GM23248 (cell line): ENCODE results near the gene CHCHD2. TPM values are rescaled to one million over a fixed set of nuclear protein-coding genes. Genes with fewer than 3 reads are reported as not detected.
"Not testable (repeated sequence)": the region's sequence is repeated elsewhere in the genome, so short reads cannot be mapped to it uniquely, and the experiment has no call there.

Source experiments
- DNase-seq: peaks from one replicate; pipeline ENCODE4 v3.0.0-alpha.2; 2015
- H2AFZ ChIP-seq: fragments of 200-600 bp; sonication (generic); 2 replicates; pipeline ENCODE4 v1.6.1; 2016; ENCODE audit warnings: antibody characterized with exemption
- H3F3A ChIP-seq: fragments of 200-600 bp; sonication (generic); 2 replicates; pipeline ENCODE4 v1.6.1; 2016; ENCODE audit warnings: mild to moderate bottlenecking, antibody characterized with exemption, mixed run types; ENCODE audit not compliant: insufficient read depth
- H3K27ac ChIP-seq: fragments of 200-600 bp; sonication (generic); 2 replicates; pipeline ENCODE4 v1.5.1; 2016; ENCODE audit warnings: mild to moderate bottlenecking
- H3K27me3 ChIP-seq: fragments of 200-600 bp; sonication (generic); replicated peaks from 2 replicates; pipeline ENCODE4 v1.6.1; 2016; ENCODE audit warnings: mild to moderate bottlenecking; ENCODE audit not compliant: insufficient read depth
- H3K36me3 ChIP-seq: fragments of 200-600 bp; sonication (generic); 2 replicates; pipeline ENCODE4 v1.6.1; 2016; ENCODE audit warnings: low read depth, mild to moderate bottlenecking
- H3K4me1 ChIP-seq: fragments of 200-600 bp; sonication (generic); 2 replicates; pipeline ENCODE4 v1.6.1; 2016; ENCODE audit warnings: mild to moderate bottlenecking; ENCODE audit not compliant: insufficient read depth
- H3K4me2 ChIP-seq: fragments of 200-600 bp; sonication (generic); one replicate; pipeline ENCODE4 v1.6.1; 2016; ENCODE audit warnings: mild to moderate bottlenecking; ENCODE audit not compliant: unreplicated experiment
- H3K4me3 ChIP-seq: fragments of 200-600 bp; sonication (generic); 2 replicates; pipeline ENCODE4 v1.5.1; 2016; ENCODE audit warnings: mild to moderate bottlenecking
- H3K79me2 ChIP-seq: fragments of 200-600 bp; sonication (generic); 2 replicates; pipeline ENCODE4 v1.6.1; 2016; ENCODE audit warnings: mild to moderate bottlenecking; ENCODE audit not compliant: insufficient read depth
- H3K9ac ChIP-seq: fragments of 200-600 bp; sonication (generic); 2 replicates; pipeline ENCODE4 v1.6.1; 2016; ENCODE audit warnings: mild to moderate bottlenecking
- H3K9me2 ChIP-seq: fragments of 200-600 bp; sonication (generic); 2 replicates; pipeline ENCODE4 v1.6.1; 2016; ENCODE audit warnings: mixed run types, mild to moderate bottlenecking, moderate library complexity; ENCODE audit not compliant: insufficient read depth
- H3K9me3 ChIP-seq: fragments of 200-600 bp; sonication (generic); one replicate; pipeline ENCODE4 v1.6.1; 2017; ENCODE audit warnings: low read depth
- H4K20me1 ChIP-seq: fragments of 200-600 bp; sonication (generic); 2 replicates; pipeline ENCODE4 v1.6.0; 2016; ENCODE audit not compliant: insufficient read depth
- EZH2 ChIP-seq: fragments of 200-600 bp; sonication (generic); IDR thresholded peaks from 2 replicates; pipeline ENCODE4 v1.6.1; 2018; ENCODE audit warnings: antibody characterized with exemption, mild to moderate bottlenecking; ENCODE audit not compliant: insufficient read depth, poor library complexity, severe bottlenecking
- EZH2phosphoT487 ChIP-seq: fragments of 200-600 bp; sonication (generic); IDR thresholded peaks from 2 replicates; pipeline ENCODE4 v1.6.1; 2018; ENCODE audit warnings: antibody characterized with exemption, moderate library complexity, mild to moderate bottlenecking, low read depth; ENCODE audit not compliant: insufficient read depth
- WGBS, 2 experiments: methylation state at CpG; one replicate each; pipeline ENCODE4 v1.1.6; 2015 to 2017; ENCODE audit warnings: low lambda C conversion rate in 2 of 2, low coverage in 1 of 2; ENCODE audit errors: missing lambda C conversion rate in 2 of 2; 5-methylcytosine and 5-hydroxymethylcytosine counted together
- in situ Hi-C: fragments of 300-500 bp; cut with MboI; formaldehyde crosslinking; loops from 2 replicates; pipeline ENCODE4 v1.15.0; 2020
- polyA plus RNA-seq: library from polyadenylated mRNA; unstranded; fragments of >200 nt; fragmentation: Nextera tagmentation; extraction: Ambion mirVana; gene quantifications from 2 replicates; pipeline ENCODE4 v1.2.1, GENCODE V29; 2016
- total RNA-seq: library from RNA; depleted of rRNA; stranded (reverse); fragments of >200 nt; shearing (Covaris generic); gene quantifications from 2 replicates; pipeline ENCODE4 v1.2.3, GENCODE V29; 2014

CHCHD2 gene
- total and polyA plus RNA-seq, 2 experiments from 2014 or later: 307 to 511 TPM

DNA sequence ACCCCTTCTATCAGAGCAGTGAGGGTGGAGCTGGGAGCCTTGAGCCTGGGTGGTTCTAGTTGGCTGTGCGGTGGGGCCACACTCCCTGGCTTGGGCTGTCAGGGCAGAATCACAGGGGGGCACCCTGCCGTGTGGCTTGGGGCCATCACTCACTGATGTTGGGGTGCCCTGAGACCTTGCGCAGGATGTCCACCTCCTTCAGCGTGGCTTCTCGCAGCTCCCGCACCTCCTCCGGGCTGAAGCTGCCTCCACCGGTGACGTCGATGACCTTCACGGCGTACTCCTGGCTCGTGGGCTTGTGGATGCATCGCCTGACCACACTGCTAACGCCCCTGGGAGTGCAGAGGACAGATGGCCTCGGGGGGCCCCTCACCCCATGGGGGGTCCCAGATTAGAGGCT, 18.8 kb downstream of the CHCHD2 start:
- no peaks in the 10 kb centered on the region for H3K9me2 ChIP-seq
- no peak overlapping the region for H3K9ac ChIP-seq
- DNase-seq: no peak
- no peak overlapping the region for H3K4me2 ChIP-seq
- H2AFZ ChIP-seq: no peak overlapping the region
- TF ChIP-seq EZH2 (no peak), EZH2phosphoT487 (no peak)
- H3K79me2 ChIP-seq: no peaks in the 10 kb centered on the region
- peaks cover 3% of the 10 kb centered on the region for H3K4me1 ChIP-seq
- no peaks in the 10 kb centered on the region for H3K27me3 ChIP-seq
- no peaks in the 10 kb centered on the region for H3K36me3 ChIP-seq
- no peak overlapping the region for H3K27ac ChIP-seq
- WGBS, 2 experiments: 88 to 90% methylated on average over 16 of the region's 16 CpGs
- in situ Hi-C loops: no loop called here
- no peaks in the 10 kb centered on the region for H4K20me1 ChIP-seq
- H3K4me3 ChIP-seq: no peak overlapping the region
- H3K9me3 ChIP-seq: no peaks in the 10 kb centered on the region
- peaks cover 3% of the 10 kb centered on the region; the same call in 1 of the 2 replicates for H3F3A ChIP-seq

DNA sequence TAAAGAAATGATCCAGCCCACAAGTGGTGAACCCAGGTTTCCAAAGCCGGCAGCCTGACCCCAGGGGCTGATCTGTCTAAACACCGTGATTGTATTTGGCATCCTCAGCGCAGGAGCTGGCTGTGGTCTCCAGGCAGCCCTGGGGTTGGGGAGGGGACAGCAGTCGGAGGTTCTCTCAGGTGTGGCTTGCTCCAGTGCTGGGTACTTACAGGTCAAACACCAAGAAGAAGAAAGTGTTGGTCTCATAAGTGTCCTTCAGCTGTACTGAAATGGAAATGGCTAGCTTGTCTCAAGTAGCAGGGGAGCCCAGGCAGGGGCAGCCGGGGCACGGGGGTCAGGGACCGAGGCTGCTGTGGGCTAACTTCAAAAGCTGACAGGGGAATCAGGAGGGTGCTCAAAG, 19.5 kb downstream of the CHCHD2 start:
- Histone ChIP-seq H3K79me2 (no peaks in the 10 kb centered on the region), H3K4me2 (no peak overlapping the region), H3K4me3 (no peak overlapping the region), H3F3A (no peaks in the 10 kb centered on the region), H3K27me3 (no peaks in the 10 kb centered on the region), H4K20me1 (no peaks in the 10 kb centered on the region), H3K9ac (no peak overlapping the region), H2AFZ (no peak overlapping the region), H3K4me1 (no peaks in the 10 kb centered on the region), H3K36me3 (no peaks in the 10 kb centered on the region), H3K9me2 (no peaks in the 10 kb centered on the region), H3K9me3 (no peaks in the 10 kb centered on the region), H3K27ac (no peak overlapping the region)
- no peak for TF ChIP-seq EZH2phosphoT487
- TF ChIP-seq EZH2: no peak
- no peak for DNase-seq
- WGBS, 2 experiments: 85 to 87% methylated on average over 7 of the region's 7 CpGs
- in situ Hi-C loops: no loop called here

- H3K9me3 ChIP-seq: no peaks in the 10 kb centered on the region
- no peaks in the 10 kb centered on the region for H3F3A ChIP-seq
- 43 to 44% methylated on average over 12 to 13 of the region's 13 CpGs for WGBS, 2 experiments
- no peak overlapping the region for H3K27ac ChIP-seq
- H3K4me2 ChIP-seq: no peak overlapping the region
- no peaks in the 10 kb centered on the region for H3K27me3 ChIP-seq
- no peaks in the 10 kb centered on the region; the same call in 1 of the 2 replicates for H3K36me3 ChIP-seq
- peaks cover 7% of the 10 kb centered on the region; the same call in 1 of the 2 replicates for H3K4me1 ChIP-seq
- in situ Hi-C loops: no loop called here
- no peaks in the 10 kb centered on the region for H3K9me2 ChIP-seq
- no peaks in the 10 kb centered on the region for H4K20me1 ChIP-seq
- H3K4me3 ChIP-seq: no peak overlapping the region
- no peak overlapping the region for H3K9ac ChIP-seq
- H3K79me2 ChIP-seq: no peaks in the 10 kb centered on the region
- DNase-seq: no peak
- no peak for TF ChIP-seq EZH2phosphoT487
- TF ChIP-seq EZH2: no peak
- H2AFZ ChIP-seq: no peak overlapping the region
Observed at GRCh38 chr7:56083150-56083785, 23.0 kb downstream of the CHCHD2 start.

DNA sequence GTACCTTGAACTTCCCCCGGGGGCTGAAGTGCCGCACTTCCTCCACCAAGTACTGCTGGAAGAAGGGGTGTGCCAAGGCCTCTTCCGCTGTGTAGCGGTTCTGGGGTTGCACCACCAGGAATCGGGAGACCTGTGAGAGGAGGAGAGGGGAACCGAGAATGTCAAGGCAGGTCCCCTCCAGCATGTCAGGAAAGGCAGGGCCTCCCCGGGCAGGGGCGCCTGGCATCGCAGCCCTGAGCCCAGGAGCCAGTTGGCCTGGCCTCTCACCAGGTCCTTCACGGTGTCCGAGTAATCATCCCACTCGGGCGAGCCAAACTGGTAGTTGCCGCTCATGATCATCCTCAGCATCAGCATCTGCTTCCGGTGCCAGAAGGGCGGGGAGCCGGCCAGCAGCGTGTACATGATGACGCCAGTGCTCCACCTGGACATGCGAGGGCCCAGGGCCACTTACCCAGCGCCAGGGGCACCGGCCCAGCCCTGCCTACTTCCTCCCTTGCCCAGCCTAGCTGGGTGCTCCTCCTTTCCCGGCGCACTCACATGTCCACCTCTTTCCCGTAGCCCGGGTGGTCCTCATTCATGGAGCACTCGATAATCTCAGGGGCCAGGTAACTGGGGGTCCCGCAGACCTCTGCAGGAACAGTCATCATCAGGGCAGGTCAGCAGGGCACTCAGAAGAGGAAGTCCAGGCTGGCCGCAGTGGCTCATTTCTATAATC, 24.5 kb downstream of the CHCHD2 start:
- Histone ChIP-seq H3K9me2 (no peaks in the 10 kb centered on the region), H3K27me3 (no peaks in the 10 kb centered on the region), H2AFZ (no peak overlapping the region), H3F3A (no peaks in the 10 kb centered on the region), H3K9ac (no peak overlapping the region), H3K27ac (no peak overlapping the region), H3K36me3 (no peaks in the 10 kb centered on the region; the same call in 1 of the 2 replicates), H4K20me1 (no peaks in the 10 kb centered on the region), H3K4me3 (no peak overlapping the region), H3K4me2 (no peak overlapping the region), H3K9me3 (no peaks in the 10 kb centered on the region), H3K4me1 (peaks cover 7% of the 10 kb centered on the region; the same call in 1 of the 2 replicates), H3K79me2 (no peaks in the 10 kb centered on the region)
- DNase-seq: no peak
- in situ Hi-C loops: no loop called here
- WGBS, 2 experiments: 93 to 95% methylated on average over 25 to 29 of the region's 29 CpGs
- TF ChIP-seq EZH2 (no peak), EZH2phosphoT487 (no peak)

GRCh38 chr7:56080726-56081435, 25.4 kb downstream of the CHCHD2 start:
- H3K4me2 ChIP-seq, H3K4me3 ChIP-seq, H3K9me3 ChIP-seq, H3K4me1 ChIP-seq, in situ Hi-C loops, H3K79me2 ChIP-seq, H3K27me3 ChIP-seq, H3K9me2 ChIP-seq, H3F3A ChIP-seq, H2AFZ ChIP-seq, H3K9ac ChIP-seq, H4K20me1 ChIP-seq, DNase-seq, H3K36me3 ChIP-seq, H3K27ac ChIP-seq: not testable (repeated sequence)
- WGBS, 2 experiments: 94 to 95% methylated on average over 25 to 26 of the region's 28 CpGs
